A549 (cell line): ENCODE measurements around the gene LUC7L2.

ENCODE experiments used
- BCL3 ChIP-seq: fragments of >200 bp; sonication (Bioruptor Twin); formaldehyde crosslinking; IDR thresholded peaks from 3 replicates; pipeline ENCODE4 v1.6.1; 2016
- CTCF ChIP-seq: fragments of >200 bp; sonication (Bioruptor Twin); formaldehyde crosslinking; IDR thresholded peaks from 3 replicates; pipeline ENCODE4 v1.5.1; 2016

- TF ChIP-seq BCL3 (no peak), CTCF (no peak)
These were observed 41.7 kb upstream of the LUC7L2 start for GRCh38 chr7:139317939-139318505.
